GM21825 (cell line): ENCODE data around the gene MOCS1.

Source experiments
- ATAC-seq: cut with Tn5 transposase; IDR thresholded peaks from one replicate; pipeline ENCODE4 v1.9.1; 2021; ENCODE audit warnings: mild to moderate bottlenecking, moderate library complexity; ENCODE audit not compliant: unreplicated experiment

Gene MOCS1

GRCh38 chr6:39950125-39950720 is 16.0 kb upstream of the MOCS1 start:
- no peak for ATAC-seq

GRCh38 chr6:39948199-39948791 is 14.0 kb upstream of the MOCS1 start:
- ATAC-seq = no peak

- ATAC-seq = no peak
Observed at GRCh38 chr6:39947611-39948068, 13.4 kb upstream of the MOCS1 start.

DNA sequence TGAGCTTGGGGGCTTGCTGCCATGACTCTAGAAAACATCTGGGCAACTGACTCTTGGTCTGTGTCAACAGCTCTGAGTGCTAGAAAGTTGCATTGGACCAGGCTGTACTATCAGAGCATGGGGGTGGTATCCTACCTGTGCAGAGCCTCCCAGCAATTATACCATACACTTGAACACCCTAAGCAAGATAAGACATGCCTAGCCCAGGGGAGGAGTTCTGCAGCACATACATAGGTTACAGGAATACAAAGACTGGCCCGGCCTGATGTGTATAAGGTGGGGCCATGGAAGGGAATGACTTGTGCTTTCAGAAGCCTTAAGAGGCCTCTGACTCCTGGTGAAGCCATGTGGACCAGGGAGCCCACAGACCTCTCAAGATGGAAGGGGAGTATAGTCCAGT is 11.4 kb upstream of the MOCS1 start:
- ATAC-seq = no peak

GRCh38 chr6:39942903-39943580 is 8.8 kb upstream of the MOCS1 start:
- no peak for ATAC-seq

DNA sequence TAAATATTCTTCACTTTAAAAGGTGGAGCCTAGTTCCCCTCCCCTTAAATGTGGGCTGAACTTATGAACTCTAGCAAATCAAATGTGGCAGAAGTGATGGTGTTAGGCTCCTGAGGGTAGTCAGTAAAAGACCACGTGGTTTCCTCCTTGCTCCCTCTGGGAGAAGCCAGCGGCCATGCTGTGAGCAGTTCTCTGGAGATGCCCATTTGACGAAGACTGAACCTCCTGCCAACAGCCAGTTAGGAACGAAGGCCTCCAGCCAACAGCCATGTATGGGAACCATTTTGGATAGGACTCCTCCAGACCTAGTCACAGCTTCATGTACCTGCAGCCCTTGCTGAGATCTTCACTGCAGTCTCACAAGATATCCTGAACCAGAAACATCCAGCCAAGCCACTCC is 7.6 kb upstream of the MOCS1 start:
- ATAC-seq = no peak

- no peak for ATAC-seq
Observed at GRCh38 chr6:39941138-39941537, 6.9 kb upstream of the MOCS1 start.

DNA sequence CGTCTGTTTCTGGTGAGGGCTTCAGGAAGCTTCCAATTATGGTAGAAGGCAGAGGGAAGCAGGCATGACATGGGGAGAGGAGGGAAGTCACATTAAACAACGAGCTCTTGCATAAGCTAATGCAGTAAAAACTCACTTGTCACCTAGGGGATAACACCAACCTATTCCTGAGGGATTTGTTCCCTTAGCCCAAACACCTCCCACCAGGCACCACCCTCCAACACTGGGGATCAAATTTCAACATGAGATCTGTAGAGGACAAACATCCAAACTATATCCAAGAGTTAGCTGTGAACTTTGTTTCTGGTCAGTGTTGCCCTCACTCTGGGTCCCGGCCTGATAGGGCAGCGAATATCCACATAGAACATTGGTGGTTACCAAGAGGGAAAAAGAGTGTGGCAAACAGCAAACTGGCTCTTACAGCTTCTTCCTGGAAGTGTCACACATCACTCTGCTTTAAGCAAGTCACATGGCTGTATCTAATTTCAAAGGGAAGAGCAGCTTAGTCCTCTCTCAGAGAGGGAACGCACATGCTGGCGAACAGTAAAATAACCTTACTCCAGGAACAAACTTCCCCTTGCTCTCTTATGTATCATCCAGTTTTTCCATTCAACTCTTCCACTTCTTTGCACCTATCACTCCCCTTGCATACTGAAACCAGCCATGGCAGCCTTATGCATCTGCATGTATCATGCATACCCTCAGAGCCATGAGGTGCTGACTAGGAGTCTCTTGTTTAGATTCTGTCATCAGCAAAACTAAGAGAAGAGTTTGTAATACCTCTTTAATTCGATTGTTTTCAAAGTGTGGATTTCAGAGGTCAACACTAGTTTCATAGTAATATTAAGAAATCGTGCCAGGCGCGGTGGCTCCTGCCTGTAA is 4.8 kb upstream of the MOCS1 start:
- no peak for ATAC-seq

DNA sequence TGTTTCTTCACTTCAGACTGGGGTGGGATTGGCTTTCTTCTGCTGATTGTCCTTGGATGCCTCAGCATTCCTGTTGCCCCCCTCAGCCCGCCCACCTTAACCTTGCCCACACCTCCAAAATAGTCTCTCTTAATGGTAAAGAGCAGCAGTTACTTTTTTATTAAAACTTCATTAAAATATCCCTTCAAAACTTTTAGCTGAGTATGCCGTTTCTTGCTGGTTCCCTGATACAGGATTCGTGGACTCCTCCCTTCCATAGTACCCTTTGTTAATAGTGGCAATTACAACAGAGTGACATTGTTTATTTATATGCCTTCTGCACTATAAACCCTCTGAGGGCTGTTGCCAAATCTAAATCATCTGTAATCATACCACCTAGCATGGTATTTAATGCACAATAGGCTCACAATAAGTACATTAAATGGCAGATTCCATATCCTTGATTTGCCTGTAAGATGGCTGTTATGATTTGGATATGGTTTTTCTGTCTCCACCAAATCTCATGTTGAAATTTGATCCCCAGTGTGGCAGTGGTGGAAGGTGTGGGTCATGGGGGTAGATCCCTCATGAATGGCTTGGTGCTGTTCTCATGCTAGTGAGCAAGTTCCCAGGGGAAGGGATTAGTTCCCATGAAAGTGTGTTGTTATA is 3.5 kb upstream of the MOCS1 start:
- ATAC-seq = no peak

DNA sequence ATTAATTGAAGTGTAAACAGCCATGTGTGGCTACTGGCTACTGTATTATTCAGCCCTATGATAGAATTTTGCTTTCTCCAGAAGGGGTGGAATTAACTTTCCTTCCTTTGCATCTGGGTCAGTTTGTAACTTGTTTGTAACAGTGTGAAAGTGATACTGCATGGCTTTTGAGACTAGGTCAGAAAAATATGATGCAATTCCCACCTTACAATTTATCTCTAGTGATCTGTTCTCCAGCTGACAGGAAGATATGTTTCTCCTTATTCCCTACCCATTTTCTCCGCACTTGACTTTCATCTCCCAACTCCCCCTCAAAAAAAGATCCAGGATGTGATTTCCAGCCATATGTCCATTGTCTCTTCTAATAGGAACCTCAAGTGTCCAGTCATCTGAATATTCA is 2.6 kb upstream of the MOCS1 start:
- ATAC-seq = no peak

DNA sequence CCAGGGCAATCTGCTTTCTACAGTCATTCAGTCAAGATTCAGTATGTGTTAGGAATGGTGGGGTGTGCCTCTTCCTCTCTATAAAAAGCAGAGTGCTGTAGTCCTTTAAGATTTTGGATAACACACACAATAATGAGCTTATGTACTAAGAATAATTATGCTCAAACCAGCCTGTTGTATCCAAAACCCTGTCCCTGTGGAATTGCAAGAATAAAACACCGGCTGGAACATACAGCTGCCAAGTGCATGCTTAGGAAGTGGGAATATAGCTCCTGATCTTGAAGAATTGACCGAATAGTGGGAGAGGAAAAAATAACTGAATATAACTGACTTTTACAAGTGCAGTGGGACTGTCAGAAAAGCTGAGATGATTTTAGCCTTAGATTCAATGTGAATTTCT is 979 bp upstream of the MOCS1 start:
- ATAC-seq = no peak

DNA sequence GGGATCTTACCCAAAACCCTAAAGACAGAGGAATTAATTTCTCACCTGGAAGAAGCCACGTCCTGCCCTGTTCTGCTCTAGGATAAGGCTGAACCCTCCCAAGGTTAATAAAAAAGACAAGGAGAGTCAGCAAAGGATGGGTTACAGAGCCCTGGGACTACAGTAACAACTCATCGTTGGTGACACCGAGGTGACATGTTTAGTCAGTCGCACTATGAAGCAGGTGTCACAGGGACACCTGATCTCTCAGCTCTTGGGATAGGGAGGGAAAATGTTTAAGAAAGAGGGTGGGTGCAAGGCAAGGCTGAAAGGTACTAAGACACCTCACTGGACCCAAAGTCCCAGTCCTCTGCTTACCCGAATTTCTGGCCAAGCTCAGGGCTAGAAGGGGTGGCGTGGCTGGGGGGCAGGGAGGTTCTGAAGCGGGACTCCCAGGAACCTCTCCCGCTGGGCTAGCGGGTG is 562 bp downstream of the MOCS1 start:
- ATAC-seq = no peak

GRCh38 chr6:39932386-39932910 is 1.8 kb downstream of the MOCS1 start:
- ATAC-seq = no peak

- no peak for ATAC-seq
Observed at GRCh38 chr6:39931607-39932006, 2.7 kb downstream of the MOCS1 start.

- no peak for ATAC-seq
Observed at GRCh38 chr6:39930540-39930939, 3.7 kb downstream of the MOCS1 start.

GRCh38 chr6:39929733-39930461 is 4.4 kb downstream of the MOCS1 start:
- ATAC-seq = no peak

GRCh38 chr6:39929039-39929732 is 5.1 kb downstream of the MOCS1 start:
- ATAC-seq = no peak

DNA sequence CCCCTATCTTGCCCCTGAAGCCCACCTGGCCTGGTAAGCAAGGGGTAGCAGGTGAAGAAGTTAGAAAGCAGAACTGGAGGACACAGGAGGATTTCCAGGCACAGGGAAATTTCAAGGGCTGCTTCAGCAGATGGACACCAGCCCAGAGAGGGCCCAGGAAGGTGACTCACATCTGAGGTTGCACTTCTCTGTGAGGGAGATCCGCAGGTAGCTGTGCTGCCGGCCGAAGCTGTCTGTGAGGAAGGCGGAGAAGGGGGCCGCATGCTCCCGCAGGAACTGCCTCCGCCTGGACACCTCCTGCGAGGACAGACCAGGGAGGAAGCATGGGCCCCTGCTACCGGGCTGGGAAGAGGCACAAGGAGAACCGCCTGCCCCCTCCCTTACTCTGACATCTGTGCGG is 7.1 kb downstream of the MOCS1 start:
- ATAC-seq = no peak

DNA sequence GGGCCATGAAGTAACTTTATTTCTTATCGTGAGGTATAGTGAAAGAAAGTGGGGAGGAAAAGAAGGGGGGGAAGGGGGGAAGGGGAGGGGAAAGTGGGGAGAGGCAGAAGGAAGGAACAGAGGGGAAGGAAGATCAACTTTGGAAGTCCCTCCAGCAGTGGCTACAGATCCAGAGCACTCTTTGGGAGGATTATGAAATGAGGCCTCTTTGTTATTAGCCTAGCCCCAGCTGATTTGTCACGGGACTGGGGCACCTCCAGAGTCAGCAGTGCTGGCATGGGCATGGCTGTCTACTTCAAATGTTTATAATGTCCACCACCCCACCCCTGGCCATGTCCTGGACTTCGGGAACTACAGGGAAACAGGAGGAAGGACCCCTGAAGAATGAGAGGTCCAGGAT is 7.6 kb downstream of the MOCS1 start:
- ATAC-seq = no peak
